ENCODE data around the gene C2CD4D.

Gene C2CD4D

DNA sequence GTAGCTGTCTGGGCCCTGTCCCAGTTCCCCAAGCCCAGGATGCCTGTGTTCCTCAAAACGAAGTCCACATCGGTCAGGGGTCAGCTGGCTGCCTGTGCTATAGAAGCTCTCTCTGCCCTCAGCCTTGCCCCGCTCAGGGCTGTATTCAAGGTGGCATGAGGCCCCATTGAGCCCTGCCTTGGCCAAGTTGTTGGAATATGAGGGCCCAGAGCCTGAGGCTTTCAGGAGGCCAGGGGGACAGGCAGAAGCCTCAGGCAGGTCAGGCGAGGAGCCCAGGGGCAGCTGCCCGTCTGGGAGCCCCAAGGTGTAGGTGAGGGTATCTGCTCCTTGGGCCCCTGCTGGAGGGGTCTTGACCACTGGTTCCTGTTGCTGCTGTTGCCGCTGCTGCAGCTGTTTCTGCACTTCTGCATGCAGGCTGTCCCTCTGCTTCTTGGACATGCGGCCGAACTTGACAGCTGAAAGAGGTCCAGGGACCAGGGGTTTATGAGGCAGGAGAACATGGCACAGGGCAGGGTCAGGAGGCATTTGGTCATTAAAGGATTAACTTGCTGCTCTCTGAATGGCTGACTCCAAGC is 24.6 kb downstream of the C2CD4D start:
- no peak for DNase-seq (ENCODE audit: low read depth in 2 of 2)

DNA sequence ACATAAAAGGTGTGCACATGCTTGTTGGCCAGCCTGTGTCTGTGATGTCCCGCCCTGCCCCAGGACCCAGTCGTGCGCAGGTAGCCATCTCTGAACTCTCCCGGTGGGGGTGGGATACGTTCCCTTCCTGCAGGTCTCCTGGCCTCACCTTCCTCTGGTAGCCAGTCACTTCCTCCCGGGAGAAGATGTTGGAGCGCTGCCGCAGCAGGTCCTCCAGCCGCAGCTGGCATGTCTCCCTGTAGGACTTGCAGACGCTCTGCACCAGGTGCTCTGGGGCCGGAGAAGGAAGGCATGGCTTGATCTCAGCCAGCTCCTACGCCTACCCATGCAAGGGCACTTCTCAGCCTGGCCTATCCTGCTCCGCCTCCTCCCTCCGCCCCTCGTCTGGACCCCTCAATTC is 25.2 kb downstream of the C2CD4D start:
- no peak for DNase-seq (ENCODE audit: low read depth in 2 of 2)

DNA sequence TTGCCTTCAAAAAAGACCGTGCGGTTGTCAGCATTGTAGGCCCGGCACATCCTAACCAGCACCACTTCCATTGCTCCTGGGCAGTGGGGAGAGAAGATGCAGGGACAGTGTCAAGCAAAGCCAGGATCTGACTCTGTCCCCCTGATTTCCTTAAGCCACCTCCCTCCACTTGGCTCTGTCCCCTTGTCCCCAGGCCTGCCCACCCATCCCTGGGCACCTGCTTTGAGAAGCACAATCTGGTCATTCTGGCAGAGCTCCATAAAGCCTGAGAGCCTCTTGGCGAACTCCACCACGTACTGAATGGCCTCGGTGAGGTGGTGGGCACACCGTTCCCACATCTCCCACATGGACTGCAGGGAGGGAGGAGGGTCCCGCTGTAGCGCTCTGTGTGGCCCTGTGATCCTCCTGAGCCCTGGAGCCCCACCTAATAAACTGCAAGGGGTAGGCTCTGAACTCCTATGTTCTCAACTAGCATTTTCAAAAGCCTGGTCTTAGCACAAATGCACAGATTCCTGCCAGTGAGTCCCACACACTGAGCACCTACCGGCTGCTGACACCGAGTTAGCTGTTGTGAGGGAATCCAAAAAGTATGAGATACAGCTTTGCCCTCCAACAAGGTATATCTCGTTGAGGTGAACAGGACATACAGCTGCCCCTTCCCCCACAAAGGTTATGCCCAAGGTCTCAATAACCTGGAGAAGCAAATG is 26.2 kb downstream of the C2CD4D start:
- DNase-seq (ENCODE audit: low read depth in 2 of 2), result no peak

DNA sequence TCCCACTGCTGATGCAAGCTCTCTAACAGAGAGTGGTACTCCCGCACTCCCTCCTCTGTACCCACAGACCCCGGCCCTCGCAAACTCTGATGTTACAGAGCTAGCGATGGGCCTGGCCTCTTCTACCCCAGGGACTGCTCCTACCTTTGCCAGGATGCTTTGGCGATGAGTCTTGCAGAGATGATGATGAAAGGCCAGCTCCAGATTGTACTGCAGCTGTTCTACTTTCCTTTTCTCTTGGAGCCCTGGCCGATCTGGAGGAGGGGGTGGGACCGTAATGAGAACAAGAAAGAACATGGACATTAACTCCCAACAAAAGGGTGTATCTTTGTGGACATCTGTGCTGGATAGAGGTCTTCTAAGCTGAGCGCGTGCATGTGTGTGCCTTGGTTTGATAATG is 28.4 kb downstream of the C2CD4D start:
- DNase-seq (ENCODE audit: low read depth in 2 of 2), result no peak

DNA sequence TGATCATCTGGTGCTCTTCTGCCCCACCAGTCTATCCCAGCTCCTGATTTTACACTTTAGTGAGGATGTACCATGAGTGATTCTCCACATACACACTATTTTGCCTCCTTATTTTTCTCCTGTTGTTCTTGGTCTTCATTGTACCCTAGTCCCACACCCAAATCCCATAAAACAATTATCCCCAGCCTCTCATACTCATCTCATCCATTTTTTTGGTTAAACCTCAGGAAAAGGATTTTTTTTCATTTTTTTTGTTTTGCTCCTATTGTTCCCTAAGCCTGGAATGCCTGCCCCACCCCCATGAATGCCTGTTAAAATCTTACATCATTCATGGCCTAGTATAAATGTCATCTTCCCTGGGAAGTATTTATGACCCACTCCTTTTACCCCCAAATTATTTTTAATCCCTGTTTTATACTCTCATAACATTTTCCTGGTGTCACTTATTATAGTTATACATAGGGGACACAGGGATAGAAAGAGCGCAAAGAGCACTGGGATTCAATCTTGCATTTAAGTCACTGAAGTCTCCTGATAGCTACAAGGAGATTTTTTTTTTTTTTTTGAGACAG is 29.5 kb downstream of the C2CD4D start:
- DNase-seq (ENCODE audit: low read depth in 2 of 2), result no peak

DNA sequence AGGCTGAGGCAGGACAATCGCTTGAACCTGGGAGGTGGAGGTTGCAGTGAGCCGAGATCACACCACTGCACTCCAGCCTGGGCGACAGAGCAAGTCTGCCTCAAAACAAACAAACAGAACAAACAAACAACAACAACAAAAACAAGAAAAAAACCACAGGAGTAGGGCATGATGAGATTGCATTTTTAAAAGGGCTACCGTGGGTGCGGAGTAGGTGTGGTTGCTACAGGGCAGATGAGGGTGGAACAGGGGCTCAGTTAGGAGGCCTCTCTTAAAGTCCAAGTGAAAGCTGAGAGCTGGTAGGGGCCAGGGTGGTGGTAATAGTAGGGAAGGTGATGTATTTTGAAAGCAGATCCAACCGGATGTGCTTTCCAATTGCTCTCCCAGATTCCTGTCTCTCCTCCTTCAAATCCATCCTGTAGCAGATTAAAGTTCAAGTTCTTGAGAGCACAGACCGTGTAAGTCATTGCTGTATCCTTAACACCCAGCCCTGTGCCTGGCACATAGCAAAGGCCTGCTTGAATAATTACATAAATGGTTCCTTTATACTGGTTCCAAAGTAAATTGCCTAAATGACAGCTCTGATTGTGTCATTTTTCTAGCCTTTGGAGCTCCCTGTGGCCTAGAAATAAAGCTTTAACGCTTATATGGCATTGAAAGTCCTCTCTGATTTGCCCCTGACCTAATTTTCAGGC is 30.2 kb downstream of the C2CD4D start:
- DNase-seq (ENCODE audit: low read depth in 2 of 2), result no peak

DNA sequence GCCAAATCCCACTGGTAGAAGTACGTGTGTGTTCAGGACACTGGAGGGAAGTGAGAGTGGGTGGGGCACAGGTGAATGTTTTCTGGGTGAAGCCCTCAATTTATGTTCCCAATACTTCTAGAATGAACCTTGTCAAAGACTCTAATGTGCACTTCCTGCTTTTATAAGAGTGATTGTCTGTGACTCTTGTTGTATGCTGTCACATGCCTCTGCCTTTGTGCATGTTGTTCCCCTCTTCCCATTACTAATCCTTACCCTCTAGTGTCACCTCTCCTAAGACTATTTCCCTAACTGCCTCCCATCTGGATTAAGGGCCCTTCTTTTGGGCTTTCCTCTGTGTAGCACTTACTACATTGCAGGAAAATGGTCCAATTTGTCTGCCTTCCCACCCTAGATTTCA is 31.9 kb downstream of the C2CD4D start:
- DNase-seq (ENCODE audit: low read depth in 2 of 2), result no peak

DNA sequence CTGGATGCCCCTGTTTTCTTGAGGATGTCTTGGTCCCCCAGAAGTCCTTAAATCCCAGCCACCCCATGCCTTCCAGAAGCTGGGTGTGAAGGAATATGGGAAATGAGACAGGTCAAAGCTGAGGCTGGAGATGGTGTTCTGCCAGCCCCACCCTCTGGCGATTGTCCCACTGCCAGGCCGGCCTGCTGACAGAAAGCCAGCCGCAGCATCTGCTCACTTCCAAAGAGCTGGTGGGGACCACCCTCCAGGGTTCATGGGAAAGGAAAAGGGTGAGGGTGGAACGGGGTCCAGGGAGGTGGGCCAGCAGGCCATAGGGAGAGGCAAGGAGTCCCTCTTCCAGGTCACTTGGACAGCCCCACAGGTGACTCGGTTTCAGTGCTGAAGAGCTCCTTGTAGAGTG is 32.5 kb downstream of the C2CD4D start:
- no peak for DNase-seq (ENCODE audit: low read depth in 2 of 2)

DNA sequence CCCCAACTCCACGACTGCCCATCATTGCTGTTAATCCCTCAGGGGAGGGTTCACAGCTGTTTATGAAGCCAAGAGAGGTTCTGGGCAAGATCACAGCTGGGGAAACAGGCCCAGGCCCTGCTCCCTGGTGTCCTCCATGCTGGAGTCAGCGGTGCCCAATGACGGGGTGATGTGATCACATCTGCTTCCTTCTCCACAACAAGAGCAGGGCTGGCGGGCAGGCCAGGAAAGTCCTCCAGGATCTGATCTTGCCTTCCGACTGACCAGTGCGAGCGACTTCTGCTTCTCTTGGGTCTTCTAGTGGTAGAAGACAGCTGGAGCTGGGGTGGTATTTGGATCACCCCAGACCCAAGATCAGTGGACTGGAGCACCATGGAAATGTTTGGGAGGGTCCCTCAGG is 33.5 kb downstream of the C2CD4D start:
- no peak for DNase-seq (ENCODE audit: low read depth in 2 of 2)

DNA sequence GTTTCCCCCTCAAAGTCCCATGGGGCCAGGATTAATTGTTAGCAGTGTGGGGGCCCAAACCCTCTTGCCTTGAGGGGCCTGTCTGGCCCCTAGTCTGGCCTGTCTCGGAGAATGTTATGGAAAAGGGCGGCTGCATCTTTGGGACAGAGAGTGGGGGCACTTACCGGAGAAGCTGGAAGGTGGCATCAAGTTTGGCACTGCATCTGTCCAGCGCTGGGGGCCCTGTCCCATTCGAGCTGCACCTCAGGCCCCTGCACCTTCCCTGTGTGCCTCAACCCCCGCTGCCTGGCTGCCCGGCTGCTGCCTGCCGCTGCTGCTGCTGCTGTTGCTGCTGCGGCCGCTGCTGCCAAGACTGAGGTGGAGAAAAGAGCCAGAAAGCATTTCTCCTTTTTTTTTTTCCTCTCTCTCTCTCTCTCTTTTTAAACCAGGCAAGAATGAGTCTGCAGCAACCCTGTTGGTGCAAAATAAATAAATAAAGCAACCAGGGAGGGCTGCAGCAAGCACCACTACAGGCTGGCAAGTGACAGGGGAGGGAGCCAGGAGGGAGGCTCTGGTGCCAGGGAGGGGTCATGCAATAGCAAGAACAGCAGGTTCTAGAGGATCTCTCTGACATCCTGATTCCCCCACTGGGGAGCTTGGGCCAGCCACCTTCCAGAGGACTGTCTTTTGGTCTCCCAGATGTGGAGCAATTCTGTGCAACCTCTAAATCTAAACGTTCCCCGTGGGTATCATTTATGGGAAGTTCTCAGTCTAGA is 34.4 kb downstream of the C2CD4D start, which contains the start of gene LINGO4:
LINGO4 (minus strand) TSS at position 354 of the 755 bp plus-strand sequence. CDS start 2,715 bp downstream, outside the sequence.
- no peak for DNase-seq (ENCODE audit: low read depth in 2 of 2)

DNA sequence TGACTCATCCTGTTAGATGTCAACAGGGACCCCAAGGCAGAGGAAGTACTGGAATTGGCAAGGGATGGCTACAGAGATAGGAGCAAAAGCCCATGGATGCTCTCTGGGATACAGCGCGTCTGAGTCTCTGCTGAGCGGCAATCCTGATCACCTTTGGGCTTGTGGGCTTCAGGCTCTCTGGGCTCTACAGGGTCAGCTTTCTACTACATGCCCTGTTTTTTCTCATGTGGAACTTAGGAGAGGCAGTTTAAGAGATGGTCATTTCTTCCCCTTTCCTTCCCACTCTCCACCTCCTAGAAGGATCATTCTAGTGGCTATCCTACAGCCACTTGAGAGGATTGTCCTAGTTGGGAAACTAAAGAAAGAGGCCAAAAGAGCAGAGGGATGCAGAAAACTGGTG is 35.7 kb downstream of the C2CD4D start:
- DNase-seq (ENCODE audit: low read depth in 2 of 2), result no peak

DNA sequence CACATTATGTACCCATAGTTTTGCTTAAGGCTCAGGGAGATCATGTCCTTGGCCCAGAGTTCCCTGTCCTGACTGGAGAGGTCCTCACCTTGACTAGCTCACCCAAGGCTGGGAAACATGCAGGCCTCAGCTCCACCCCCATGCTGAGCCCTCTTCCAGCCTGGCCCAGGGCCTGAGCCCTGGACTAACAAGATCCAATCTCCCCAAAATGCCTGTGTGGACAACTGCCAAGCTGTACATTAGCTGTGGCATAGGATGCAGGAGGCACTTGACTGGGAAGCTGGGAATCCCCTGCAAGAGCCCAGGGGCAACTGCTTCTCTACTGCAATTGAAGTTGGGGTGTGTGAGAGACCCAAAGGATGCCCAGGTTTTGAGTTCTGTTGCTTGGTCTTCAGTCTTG is 36.5 kb downstream of the C2CD4D start:
- DNase-seq (ENCODE audit: low read depth in 2 of 2), result no peak

DNA sequence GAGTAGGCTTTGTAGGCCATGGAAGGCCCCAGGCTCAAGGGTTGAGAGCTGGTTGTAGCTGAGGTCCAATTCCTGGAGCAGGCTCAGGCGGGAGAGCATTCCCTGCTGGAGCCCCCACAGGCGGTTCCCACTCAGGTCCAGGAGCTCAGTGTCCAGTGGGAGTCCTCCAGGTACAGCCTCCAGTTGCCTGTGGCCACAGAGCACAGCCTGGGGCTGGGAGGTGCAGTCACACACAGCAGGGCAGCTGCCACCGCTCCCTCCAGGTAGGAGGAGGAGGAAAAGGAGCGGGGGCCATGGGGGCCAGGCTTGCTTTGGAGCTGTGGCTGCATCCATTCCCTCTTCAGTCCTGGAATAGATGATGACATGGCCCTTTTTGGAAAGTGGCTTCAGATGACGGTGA is 37.2 kb downstream of the C2CD4D start:
- DNase-seq (ENCODE audit: low read depth in 2 of 2), result no peak

DNA sequence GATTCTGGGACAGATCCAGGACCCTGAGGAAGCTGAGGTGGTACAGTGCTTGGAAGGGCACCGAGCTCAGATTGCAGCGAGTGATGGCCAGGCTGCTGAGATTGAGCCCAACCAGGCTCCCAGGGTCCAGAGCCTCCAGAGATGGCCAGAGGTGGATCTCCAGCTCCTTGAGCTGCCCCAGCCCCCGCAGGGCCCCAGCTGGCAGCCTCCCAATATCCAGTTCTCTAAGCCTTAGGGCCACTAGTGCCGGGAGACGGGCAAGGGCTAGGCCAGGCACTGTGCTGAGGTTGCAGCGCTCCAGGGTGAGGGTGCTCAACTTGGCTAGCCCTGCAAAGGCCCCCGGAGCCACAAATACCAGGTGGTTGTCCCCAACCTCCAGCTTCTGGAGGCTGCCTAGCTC is 37.8 kb downstream of the C2CD4D start:
- no peak for DNase-seq (ENCODE audit: low read depth in 2 of 2)

DNA sequence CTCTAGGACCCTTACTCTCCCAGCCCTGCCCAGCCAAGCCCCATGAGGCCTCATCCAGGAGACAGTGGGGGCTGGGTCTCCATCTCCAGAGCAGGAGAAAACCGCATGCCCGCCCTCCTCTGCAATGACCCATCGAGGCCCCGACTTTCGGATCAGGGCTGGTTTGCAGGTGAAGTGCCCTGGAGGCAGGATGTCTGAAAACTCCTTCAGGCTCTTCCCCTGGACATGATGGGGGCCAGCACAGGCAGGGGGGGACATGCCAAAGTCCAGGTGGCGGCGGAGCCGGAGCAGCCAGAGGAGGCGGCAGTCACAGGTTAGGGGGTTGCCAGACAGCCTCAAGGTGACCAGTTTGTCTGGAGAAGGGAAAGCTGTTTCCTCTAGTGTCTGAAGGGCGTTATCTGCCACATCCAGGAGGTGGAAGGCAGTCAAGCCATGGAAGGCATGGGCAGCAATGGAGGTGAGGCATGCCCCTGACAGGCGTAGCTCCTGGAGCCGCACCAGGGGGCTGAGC is 38.3 kb downstream of the C2CD4D start:
- DNase-seq (ENCODE audit: low read depth in 2 of 2), result no peak

DNA sequence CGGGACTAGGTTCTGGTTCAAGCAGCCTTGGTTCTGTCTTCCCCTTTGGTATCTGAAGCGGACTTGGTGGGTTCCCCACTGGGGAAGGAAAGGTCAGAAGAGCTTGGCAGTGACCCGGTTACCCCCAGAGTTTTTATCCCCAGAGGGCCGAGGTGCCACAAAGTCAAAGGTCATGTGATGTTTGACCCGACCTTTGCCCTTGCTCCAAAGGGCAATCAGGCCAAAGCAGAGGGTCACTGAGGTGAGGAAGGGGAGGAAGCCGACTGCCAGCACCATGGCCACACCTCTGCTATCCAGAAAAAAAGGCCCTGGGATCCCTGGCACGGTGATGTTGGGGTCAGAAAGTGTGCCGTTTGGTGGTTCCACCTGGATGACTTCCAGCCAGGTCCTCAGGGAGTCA is 38.8 kb downstream of the C2CD4D start:
- DNase-seq (ENCODE audit: low read depth in 2 of 2), result no peak

DNA sequence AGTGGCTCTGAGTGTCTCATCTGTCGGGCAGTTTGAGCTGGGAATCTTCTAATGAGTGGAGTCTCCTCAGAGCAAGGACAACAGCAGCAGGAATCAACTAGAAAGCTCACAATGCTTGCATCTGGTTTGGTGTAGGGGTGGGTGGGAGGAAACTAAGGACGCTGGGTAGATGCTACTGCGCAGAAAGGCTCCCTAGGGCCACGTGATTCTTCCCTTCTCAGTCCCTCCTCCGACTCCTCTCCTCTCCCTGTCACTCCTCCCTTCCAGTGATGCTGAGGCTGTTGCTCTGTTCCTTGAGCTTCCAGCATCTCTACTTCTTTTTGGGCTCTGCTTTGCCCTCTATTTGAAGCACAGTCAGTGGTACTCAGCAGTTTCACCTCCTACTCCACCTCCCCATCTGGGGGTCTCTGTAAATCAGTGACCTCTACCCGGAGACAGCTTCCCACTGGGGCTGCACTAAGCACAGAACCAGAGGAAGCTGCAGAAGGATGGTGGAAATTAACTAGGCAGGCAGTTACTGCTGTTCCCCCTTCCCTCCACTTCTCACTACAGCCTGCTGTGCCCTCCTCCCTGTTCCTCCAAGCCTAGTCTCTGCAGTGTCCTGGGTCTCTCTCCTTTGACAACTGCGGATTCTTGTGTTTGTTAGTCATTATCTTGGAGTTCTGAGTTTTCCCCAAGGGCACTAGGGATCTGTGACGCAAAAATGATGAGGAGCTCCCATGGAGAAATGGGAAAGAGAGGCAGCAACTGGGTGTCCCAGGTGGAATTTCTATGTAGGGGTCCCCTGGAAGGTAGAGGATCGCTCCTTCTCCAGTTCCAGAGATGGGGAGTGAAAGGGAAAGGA is 40.2 kb downstream of the C2CD4D start:
- no peak for DNase-seq (ENCODE audit: low read depth in 2 of 2)

DNA sequence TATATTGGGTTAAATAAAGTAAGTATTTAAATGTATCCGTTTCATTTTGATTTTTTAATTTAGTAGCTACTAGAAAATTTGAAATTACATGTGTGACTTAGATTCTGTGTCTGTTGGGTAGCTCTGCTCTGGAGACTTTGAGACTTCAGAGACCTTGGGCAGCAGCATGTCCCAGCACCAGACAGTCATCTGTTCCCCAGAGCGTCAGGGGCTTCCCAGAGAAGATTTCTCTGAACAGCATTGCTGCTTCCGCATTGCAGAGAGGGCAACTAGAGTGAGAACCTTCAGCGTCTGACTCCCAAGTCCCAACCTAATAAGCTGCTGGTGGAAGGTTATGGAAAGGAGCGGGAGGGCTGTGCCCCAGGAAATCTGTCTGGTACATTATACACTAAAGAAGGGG is 41.0 kb downstream of the C2CD4D start:
- DNase-seq (ENCODE audit: low read depth in 2 of 2), result no peak

DNA sequence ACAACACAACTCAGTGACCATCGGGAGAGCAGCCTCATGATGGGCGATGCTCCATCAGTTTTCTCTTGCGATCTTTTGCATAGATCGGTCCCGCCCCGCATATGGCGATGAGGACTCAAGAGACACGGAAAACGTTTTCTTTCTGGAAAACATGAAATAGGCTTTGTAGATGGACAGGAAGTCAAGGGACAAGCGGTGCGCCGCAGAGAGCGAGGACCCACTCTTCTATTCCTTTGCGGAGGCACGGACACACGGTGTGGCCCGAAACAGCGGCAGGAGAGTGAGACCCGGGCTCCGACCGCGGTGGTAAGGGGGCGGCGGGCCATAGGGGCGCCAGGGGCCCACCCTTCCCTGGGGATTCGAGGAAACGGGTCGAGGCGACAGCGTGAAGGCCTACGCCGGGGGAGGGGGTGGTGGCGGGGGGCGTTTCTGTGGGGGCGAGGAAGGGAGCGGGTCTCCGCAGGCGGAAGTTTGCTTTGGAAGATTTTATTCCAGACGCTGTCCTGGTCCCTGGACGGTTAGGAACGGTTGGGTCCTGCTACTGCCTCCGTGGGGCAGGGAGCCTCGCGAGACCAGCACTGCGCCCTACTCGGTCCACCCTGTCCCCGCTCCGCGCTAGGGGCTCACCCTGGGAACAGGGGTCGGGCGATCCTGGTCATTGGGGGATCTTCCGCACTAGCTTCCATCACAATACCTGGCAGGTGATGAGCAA is 48.5 kb downstream of the C2CD4D start:
- DNase-seq (ENCODE audit: low read depth in 2 of 2), result peak in 1 of 2 donors; percentile 7
